NCI-H2171 (cell line): ENCODE results near the gene TSPEAR.

Source experiments
- DNase-seq: peaks from one replicate; lab custom pipeline; 2025; lab: John Stamatoyannopoulos, UW

TSPEAR gene

DNA sequence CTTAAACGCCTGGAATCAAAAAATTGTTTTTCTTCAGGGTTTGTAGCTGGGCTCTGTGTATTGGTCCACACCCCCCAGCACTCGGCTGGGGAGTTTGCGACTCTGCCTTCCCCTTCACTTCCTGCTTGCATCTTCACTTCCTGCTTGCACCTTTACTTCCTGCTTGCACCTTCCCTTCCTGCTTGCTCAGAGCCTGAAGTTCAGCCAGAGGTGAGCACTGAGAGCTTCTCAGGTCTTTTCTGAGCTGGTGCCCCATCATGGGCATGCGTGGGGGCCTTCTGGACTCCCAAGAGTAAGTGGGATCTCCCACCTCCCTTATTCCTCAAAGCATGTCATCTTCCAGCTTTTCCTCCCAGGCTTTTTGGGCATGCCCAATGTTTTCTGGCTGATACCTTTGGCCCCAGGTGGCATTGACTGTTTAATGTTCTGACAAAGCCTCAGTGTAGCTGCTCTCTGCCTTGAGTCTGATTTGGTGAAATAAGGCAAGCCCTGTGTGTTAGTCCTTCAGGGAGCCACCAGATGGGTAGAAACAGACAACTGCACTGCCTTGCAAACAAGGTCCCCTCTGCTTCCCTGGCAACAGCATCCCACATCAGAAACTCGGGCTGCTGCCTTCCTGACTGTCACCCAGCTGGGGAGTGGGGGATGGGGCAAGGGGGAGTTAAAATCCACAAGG lies 163.6 kb downstream of the TSPEAR start:
- DNase-seq = no peak

DNA sequence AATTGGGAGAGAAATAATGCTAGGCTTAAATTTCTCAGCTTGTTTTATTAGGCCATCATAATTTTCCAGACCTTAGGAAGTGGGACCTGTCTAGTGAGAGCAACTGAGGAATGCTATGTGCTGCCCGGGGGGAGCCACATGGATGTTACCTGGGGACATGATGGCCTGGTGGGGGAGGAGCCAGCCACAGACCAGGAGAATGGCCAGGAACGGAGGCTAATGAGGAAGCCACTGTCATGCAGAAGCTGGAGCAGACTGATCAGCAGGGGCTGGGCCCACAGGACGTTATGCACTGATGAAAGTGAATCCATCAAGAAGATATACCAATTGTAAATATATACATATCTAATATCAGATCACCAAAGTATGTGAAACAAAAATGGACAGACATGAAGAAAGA lies 166.8 kb downstream of the TSPEAR start:
- no peak for DNase-seq

GRCh38 chr21:44542716-44543115 lies 168.7 kb downstream of the TSPEAR start:
- DNase-seq = no peak

- no peak for DNase-seq
Observed at GRCh38 chr21:44540741-44541288, 170.6 kb downstream of the TSPEAR start.

- no peak for DNase-seq
Observed at GRCh38 chr21:44539991-44540666, 171.2 kb downstream of the TSPEAR start, which contains the start of gene KRTAP10-1. Gene KRTAP10-1 (minus strand): TSS chr21:44540195. CDS start chr21:44540150, 45 bp downstream.

GRCh38 chr21:44539046-44539445 lies 172.3 kb downstream of the TSPEAR start:
- no peak for DNase-seq

- DNase-seq = no peak
Observed at GRCh38 chr21:44537930-44538911, 173.2 kb downstream of the TSPEAR start.

GRCh38 chr21:44535963-44536362 lies 175.4 kb downstream of the TSPEAR start:
- DNase-seq = no peak

GRCh38 chr21:44534688-44535087 lies 176.7 kb downstream of the TSPEAR start:
- no peak for DNase-seq

GRCh38 chr21:44533891-44534627 lies 177.3 kb downstream of the TSPEAR start:
- no peak for DNase-seq

GRCh38 chr21:44533121-44533890 lies 178.1 kb downstream of the TSPEAR start:
- no peak for DNase-seq

GRCh38 chr21:44532712-44533111 lies 178.7 kb downstream of the TSPEAR start:
- DNase-seq = no peak

GRCh38 chr21:44531606-44532564 lies 179.5 kb downstream of the TSPEAR start:
- no peak for DNase-seq

GRCh38 chr21:44530903-44531605 lies 180.3 kb downstream of the TSPEAR start:
- no peak for DNase-seq

DNA sequence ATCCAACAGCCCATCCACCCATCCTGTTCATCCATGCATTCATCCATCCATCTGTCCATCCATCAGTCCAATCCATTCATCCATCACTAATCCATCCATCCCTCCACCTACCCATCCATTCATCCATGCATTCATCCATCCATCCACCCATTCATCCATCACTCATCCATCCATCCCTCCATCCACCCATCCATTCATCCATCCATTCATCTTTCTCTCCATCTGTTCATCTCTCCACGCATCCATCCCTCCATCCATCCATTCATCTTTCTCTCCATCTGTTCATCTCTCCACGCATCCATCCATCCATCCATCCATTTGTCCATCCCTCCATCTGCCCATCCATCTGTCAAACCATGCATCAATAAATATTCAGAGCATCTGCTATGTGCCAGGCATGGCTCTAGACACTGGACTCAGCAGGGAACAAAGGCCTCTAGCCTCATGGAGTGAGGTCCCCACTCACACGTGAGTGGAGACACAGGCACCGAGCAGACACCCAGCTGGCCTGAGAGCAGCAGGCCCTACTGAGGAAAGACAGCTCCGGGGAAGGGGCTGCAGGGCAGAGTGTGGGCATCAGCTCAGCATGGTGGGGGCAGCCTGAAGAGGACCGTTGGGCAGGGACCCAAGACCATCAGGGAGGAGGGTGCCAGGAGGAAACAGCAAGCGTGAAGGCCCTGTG lies 181.0 kb downstream of the TSPEAR start:
- DNase-seq = no peak

GRCh38 chr21:44529503-44530125 lies 181.8 kb downstream of the TSPEAR start:
- no peak for DNase-seq

GRCh38 chr21:44529011-44529421 lies 182.4 kb downstream of the TSPEAR start:
- no peak for DNase-seq

DNA sequence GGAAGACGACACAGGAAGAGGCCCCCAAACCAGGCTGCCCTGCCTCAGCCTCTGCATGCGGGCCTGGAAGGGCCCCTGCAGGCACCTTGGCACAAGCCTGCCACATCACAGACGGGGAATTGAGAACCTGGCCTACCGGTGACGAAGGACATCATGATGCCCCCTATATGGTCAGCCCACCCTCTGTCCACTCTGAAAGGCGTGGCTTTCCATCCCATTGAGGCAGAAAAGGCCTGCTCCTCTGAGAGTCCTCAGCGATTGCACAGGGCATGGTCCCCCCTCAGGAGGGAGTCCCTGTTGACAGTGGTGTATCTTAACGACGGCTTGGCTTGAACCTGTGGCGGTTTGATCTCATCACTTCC lies 182.8 kb downstream of the TSPEAR start:
- DNase-seq = no peak
